Neural cell (in vitro differentiated cells): ENCODE data around the gene GABBR2. TPM values are rescaled to one million over a fixed set of nuclear protein-coding genes. Genes with fewer than 3 reads are reported as not detected.
A peak's percentile ranks its signal among the peaks of the same experiment; 100 is the strongest.

Experiments used
- H2AFZ ChIP-seq: fragments of 200-600, 300-800 bp; sonication (generic), shearing (Covaris generic); 2 replicates; pipeline ENCODE4 v1.6.0; 2014; ENCODE audit warnings: low read depth, mild to moderate bottlenecking, antibody characterized with exemption, low read length, moderate library complexity
- H3F3A ChIP-seq: fragments of 200-600 bp; shearing (Covaris generic); 2 replicates; pipeline ENCODE4 v1.6.1; 2016; ENCODE audit warnings: mild to moderate bottlenecking, moderate library complexity, mixed read lengths, antibody characterized with exemption, low read length; ENCODE audit not compliant: insufficient read depth, poor library complexity, severe bottlenecking
- H3K27ac ChIP-seq: fragments of 200-600, 300-800 bp; sonication (generic), shearing (Covaris generic); 2 replicates; pipeline ENCODE4 v1.5.1; 2014; ENCODE audit warnings: mild to moderate bottlenecking, low read length, moderate library complexity
- H3K27me3 ChIP-seq: fragments of 300-800, 200-600 bp; sonication (generic), shearing (Covaris generic); 2 replicates; pipeline ENCODE4 v1.6.0; 2014; ENCODE audit warnings: mild to moderate bottlenecking, low read depth, low read length, moderate library complexity; ENCODE audit not compliant: insufficient read depth
- H3K36me3 ChIP-seq: fragments of 300-800, 200-600 bp; sonication (generic), shearing (Covaris generic); 2 replicates; pipeline ENCODE4 v1.5.1; 2014; ENCODE audit warnings: mild to moderate bottlenecking, antibody characterized with exemption, low read length, moderate library complexity; ENCODE audit not compliant: insufficient read depth
- H3K4me2 ChIP-seq: fragments of 300-800, 200-600 bp; sonication (generic), shearing (Covaris generic); 2 replicates; pipeline ENCODE4 v1.6.0; 2014; ENCODE audit warnings: mild to moderate bottlenecking, low read length
- H3K4me3 ChIP-seq: fragments of 300-800, 200-600 bp; sonication (generic), shearing (Covaris generic); 2 replicates; pipeline ENCODE4 v1.5.1; 2014; ENCODE audit warnings: mild to moderate bottlenecking, low read length, moderate library complexity
- H3K79me2 ChIP-seq: fragments of 200-600 bp; shearing (Covaris generic); replicated peaks from 2 replicates; pipeline ENCODE4 v1.6.0; 2014; ENCODE audit warnings: mild to moderate bottlenecking, low read length, moderate library complexity; ENCODE audit not compliant: insufficient read depth
- H3K9ac ChIP-seq: fragments of 300-800, 200-600 bp; sonication (generic), shearing (Covaris generic); 2 replicates; pipeline ENCODE4 v1.6.1; 2016; ENCODE audit warnings: mild to moderate bottlenecking, low read length, mixed read lengths
- H3K9me2 ChIP-seq: fragments of 200-600 bp; shearing (Covaris generic); 2 replicates; pipeline ENCODE4 v1.6.1; 2016; ENCODE audit warnings: mild to moderate bottlenecking, low read length, mixed read lengths; ENCODE audit not compliant: insufficient read depth
- H3K9me3 ChIP-seq: fragments of 200-600, 300-800 bp; sonication (generic), shearing (Covaris generic); 2 replicates; pipeline ENCODE4 v1.6.1; 2016; ENCODE audit warnings: mild to moderate bottlenecking, mixed run types, low read length, moderate library complexity, mixed read lengths
- H4K20me1 ChIP-seq: fragments of 200-600 bp; shearing (Covaris generic); 2 replicates; pipeline ENCODE4 v1.6.1; 2016; ENCODE audit warnings: mild to moderate bottlenecking, mixed run types; ENCODE audit not compliant: insufficient read depth
- EP300 ChIP-seq: fragments of 450-650 bp; conservative IDR thresholded peaks from 2 replicates; pipeline ENCODE4 v1.6.1; 2014; ENCODE audit warnings: antibody characterized with exemption, mild to moderate bottlenecking, moderate library complexity; ENCODE audit not compliant: poor library complexity, severe bottlenecking
- EZH2 ChIP-seq: fragments of 200-600, 300-800 bp; shearing (Covaris generic), sonication (generic); IDR thresholded peaks from 2 replicates; pipeline ENCODE4 v1.6.1; 2014; ENCODE audit warnings: antibody characterized with exemption, low read length, borderline replicate concordance, mild to moderate bottlenecking; ENCODE audit not compliant: insufficient read depth, poor library complexity, severe bottlenecking
- MXI1 ChIP-seq: fragments of 450-650 bp; conservative IDR thresholded peaks from 2 replicates; pipeline ENCODE4 v1.6.1; 2014; ENCODE audit warnings: antibody characterized with exemption, mild to moderate bottlenecking; ENCODE audit not compliant: poor library complexity, severe bottlenecking
- POLR2AphosphoS5 ChIP-seq: IDR thresholded peaks from 2 replicates; pipeline ENCODE4 v1.6.1; 2012
- RAD21 ChIP-seq: fragments of 450-650 bp; conservative IDR thresholded peaks from 2 replicates; pipeline ENCODE4 v1.6.1; 2014; ENCODE audit warnings: antibody characterized with exemption, mild to moderate bottlenecking, moderate library complexity
- SMC3 ChIP-seq: fragments of 450-650 bp; conservative IDR thresholded peaks from 2 replicates; pipeline ENCODE4 v1.6.1; 2014; ENCODE audit warnings: antibody characterized with exemption, mild to moderate bottlenecking, moderate library complexity; ENCODE audit not compliant: poor library complexity
- TAF1 ChIP-seq: IDR thresholded peaks from 2 replicates; pipeline ENCODE4 v1.6.1; 2012; ENCODE audit warnings: low read depth
- polyA plus RNA-seq: library from polyadenylated mRNA; depleted of rRNA; stranded (reverse); fragments of >200 nt; gene quantifications from 2 replicates; pipeline ENCODE4 v1.2.3, GENCODE V29; 2014
- TF ChIP-seq, protein P1 (sequence below): IDR thresholded peaks from 2 replicates; pipeline ENCODE4 v1.6.1; 2012; ENCODE audit warnings: borderline replicate concordance
- TF ChIP-seq, protein P2 (sequence below): fragments of 450-650 bp; IDR thresholded peaks from 2 replicates; pipeline ENCODE4 v1.5.1; 2014; ENCODE audit warnings: antibody characterized with exemption, mild to moderate bottlenecking, moderate library complexity; ENCODE audit not compliant: poor library complexity, severe bottlenecking

The GABBR2 gene
- polyA plus RNA-seq, 1 donor from 2014 or later: 7.1 TPM

DNA sequence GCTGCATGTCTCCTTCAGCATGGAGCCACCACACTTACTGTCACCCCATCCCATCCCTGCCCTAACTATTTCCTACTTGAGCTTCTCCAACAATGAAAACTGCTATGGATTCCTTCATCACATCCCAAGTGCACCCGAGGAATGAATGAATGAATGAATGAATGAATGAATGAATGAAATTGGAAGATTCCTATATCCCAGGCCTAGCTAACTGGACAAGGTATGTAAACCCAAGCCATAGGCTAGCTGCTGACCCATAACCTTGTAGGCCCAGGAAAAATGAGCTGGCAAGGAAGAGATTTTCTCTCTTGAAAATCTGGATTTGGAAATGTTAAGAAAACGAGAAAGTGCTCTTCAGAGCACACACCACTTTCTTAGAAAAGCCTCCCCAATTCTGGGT, 97.4 kb downstream of the GABBR2 start:
- Histone ChIP-seq H3K4me3 (no peak overlapping the region), H3K36me3 (no peaks in the 10 kb centered on the region), H3K9me2 (no peaks in the 10 kb centered on the region), H3K9ac (no peak overlapping the region), H3F3A (no peaks in the 10 kb centered on the region), H3K79me2 (no peaks in the 10 kb centered on the region), H3K27ac (no peak overlapping the region), H4K20me1 (no peaks in the 10 kb centered on the region), H3K4me2 (no peak overlapping the region), H3K27me3 (no peaks in the 10 kb centered on the region), H3K9me3 (no peaks in the 10 kb centered on the region), H2AFZ (no peak overlapping the region)
- TF ChIP-seq SMC3: no peak
- no peak for TF ChIP-seq RAD21
- TF ChIP-seq, protein P1, sequence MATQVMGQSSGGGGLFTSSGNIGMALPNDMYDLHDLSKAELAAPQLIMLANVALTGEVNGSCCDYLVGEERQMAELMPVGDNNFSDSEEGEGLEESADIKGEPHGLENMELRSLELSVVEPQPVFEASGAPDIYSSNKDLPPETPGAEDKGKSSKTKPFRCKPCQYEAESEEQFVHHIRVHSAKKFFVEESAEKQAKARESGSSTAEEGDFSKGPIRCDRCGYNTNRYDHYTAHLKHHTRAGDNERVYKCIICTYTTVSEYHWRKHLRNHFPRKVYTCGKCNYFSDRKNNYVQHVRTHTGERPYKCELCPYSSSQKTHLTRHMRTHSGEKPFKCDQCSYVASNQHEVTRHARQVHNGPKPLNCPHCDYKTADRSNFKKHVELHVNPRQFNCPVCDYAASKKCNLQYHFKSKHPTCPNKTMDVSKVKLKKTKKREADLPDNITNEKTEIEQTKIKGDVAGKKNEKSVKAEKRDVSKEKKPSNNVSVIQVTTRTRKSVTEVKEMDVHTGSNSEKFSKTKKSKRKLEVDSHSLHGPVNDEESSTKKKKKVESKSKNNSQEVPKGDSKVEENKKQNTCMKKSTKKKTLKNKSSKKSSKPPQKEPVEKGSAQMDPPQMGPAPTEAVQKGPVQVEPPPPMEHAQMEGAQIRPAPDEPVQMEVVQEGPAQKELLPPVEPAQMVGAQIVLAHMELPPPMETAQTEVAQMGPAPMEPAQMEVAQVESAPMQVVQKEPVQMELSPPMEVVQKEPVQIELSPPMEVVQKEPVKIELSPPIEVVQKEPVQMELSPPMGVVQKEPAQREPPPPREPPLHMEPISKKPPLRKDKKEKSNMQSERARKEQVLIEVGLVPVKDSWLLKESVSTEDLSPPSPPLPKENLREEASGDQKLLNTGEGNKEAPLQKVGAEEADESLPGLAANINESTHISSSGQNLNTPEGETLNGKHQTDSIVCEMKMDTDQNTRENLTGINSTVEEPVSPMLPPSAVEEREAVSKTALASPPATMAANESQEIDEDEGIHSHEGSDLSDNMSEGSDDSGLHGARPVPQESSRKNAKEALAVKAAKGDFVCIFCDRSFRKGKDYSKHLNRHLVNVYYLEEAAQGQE: no peak
- TF ChIP-seq, protein P2, sequence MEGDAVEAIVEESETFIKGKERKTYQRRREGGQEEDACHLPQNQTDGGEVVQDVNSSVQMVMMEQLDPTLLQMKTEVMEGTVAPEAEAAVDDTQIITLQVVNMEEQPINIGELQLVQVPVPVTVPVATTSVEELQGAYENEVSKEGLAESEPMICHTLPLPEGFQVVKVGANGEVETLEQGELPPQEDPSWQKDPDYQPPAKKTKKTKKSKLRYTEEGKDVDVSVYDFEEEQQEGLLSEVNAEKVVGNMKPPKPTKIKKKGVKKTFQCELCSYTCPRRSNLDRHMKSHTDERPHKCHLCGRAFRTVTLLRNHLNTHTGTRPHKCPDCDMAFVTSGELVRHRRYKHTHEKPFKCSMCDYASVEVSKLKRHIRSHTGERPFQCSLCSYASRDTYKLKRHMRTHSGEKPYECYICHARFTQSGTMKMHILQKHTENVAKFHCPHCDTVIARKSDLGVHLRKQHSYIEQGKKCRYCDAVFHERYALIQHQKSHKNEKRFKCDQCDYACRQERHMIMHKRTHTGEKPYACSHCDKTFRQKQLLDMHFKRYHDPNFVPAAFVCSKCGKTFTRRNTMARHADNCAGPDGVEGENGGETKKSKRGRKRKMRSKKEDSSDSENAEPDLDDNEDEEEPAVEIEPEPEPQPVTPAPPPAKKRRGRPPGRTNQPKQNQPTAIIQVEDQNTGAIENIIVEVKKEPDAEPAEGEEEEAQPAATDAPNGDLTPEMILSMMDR: no peak
- TF ChIP-seq EZH2: no peak
- no peak for TF ChIP-seq EP300

DNA sequence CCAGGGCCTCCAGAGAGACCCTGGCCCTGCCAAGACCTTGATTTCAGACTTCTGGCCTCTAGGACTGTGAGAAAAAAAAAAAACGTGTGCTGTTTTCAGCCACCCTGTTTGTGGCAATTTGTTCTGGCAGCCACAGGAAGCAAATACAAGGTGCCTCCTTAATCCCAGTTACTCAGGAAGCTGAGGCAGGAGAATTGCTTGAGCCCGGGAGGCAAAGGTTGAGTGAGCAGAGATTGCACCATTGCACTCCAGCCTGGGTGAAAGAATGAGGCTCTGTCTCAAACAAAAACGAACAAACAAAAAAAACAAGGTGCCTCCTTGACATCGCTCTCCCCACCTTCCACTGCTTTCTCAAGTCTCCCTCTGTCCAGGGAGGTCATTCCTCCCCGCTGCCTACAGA, 98.0 kb downstream of the GABBR2 start:
- no peaks in the 10 kb centered on the region for H4K20me1 ChIP-seq
- peak overlapping the region; percentile 1 for H3K9ac ChIP-seq
- H3K27ac ChIP-seq: no peak overlapping the region
- no peaks in the 10 kb centered on the region for H3K79me2 ChIP-seq
- no peak overlapping the region for H2AFZ ChIP-seq
- no peak for TF ChIP-seq EZH2
- TF ChIP-seq POLR2AphosphoS5: no peak
- no peak for TF ChIP-seq MXI1
- no peak for TF ChIP-seq RAD21
- no peak for TF ChIP-seq TAF1
- TF ChIP-seq, protein P1: no peak
- TF ChIP-seq, protein P2: no peak
- no peak for TF ChIP-seq SMC3
- TF ChIP-seq EP300: no peak
- no peaks in the 10 kb centered on the region for H3K9me2 ChIP-seq
- no peaks in the 10 kb centered on the region for H3K9me3 ChIP-seq
- H3K36me3 ChIP-seq: no peaks in the 10 kb centered on the region
- no peaks in the 10 kb centered on the region for H3K27me3 ChIP-seq
- no peak overlapping the region for H3K4me2 ChIP-seq
- H3F3A ChIP-seq: no peaks in the 10 kb centered on the region
- H3K4me3 ChIP-seq: no peak overlapping the region
